GM12873 (cell line): ENCODE data around the gene CREG1.

Experiments used
- CTCF ChIP-seq: IDR thresholded peaks from 2 replicates; pipeline ENCODE4 v1.5.1; 2012; ENCODE audit warnings: low read depth, mild to moderate bottlenecking, moderate library complexity, low read length, control low read depth; ENCODE audit not compliant: insufficient read depth; ENCODE audit errors: missing control alignments

The CREG1 gene

GRCh38 chr1:167592475-167592874 lies 38.9 kb upstream of the CREG1 start:
- TF ChIP-seq CTCF: no peak

- TF ChIP-seq CTCF: no peak
These were observed 34.8 kb upstream of the CREG1 start for GRCh38 chr1:167588361-167588760.

- no peak for TF ChIP-seq CTCF
These were observed 34.3 kb upstream of the CREG1 start for GRCh38 chr1:167587872-167588271.

GRCh38 chr1:167587342-167587741 lies 33.8 kb upstream of the CREG1 start:
- TF ChIP-seq CTCF: no peak

- TF ChIP-seq CTCF: no peak
These were observed 31.0 kb upstream of the CREG1 start for GRCh38 chr1:167584581-167584980.

- TF ChIP-seq CTCF: no peak
These were observed 29.2 kb upstream of the CREG1 start for GRCh38 chr1:167582722-167583121.

GRCh38 chr1:167582064-167582463 lies 28.5 kb upstream of the CREG1 start:
- TF ChIP-seq CTCF: no peak
